CD4-positive, alpha-beta T cell (primary cell): Measurements from ENCODE around the gene RAB25. TPM values are rescaled to one million over a fixed set of nuclear protein-coding genes. Genes with fewer than 3 reads are reported as not detected.
A peak's percentile ranks its signal among the peaks of the same experiment; 100 is the strongest.

Experiments used
- ATAC-seq: fragments of 200-7000 bp; cut with Tn5 transposase; one replicate; pipeline ENCODE4 v1.10.0; 2022; ENCODE audit warnings: mild to moderate bottlenecking; ENCODE audit not compliant: poor library complexity
- CTCF ChIA-PET: fragments of 350-600 bp; sonication (Branson Sonifier 250); formaldehyde crosslinking; loops from one replicate; lab custom pipeline; 2021; ENCODE audit warnings: antibody characterized with exemption, inconsistent platforms; lab: Charles Lee
- POLR2A ChIA-PET: fragments of 350-600 bp; sonication (Branson Sonifier 250); formaldehyde crosslinking; loops from one replicate; lab custom pipeline; 2021; ENCODE audit warnings: antibody characterized with exemption, inconsistent platforms; lab: Charles Lee
- DNase-seq, 14 experiments: peaks; one replicate each; pipeline ENCODE4 v3.0.0-alpha.2; 2013 to 2020; ENCODE audit warnings: mixed read lengths in 2 of 14
- H3K27ac ChIP-seq, 2 donors: one replicate each; pipeline versions ENCODE4 v1.5.1 to v1.7.0; 2013; ENCODE audit warnings: low read length in 2 of 2, low read depth in 1 of 2, mild to moderate bottlenecking in 1 of 2
- H3K27me3 ChIP-seq, 2 experiments: 1 replicate in 1 of 2; 2 replicates in 1 of 2; pipeline versions ENCODE4 v1.6.1 to v1.7.0; 2013; ENCODE audit warnings: low read length in 2 of 2, control low read depth in 1 of 2, mild to moderate bottlenecking in 1 of 2, moderate library complexity in 1 of 2; ENCODE audit not compliant: insufficient read depth in 2 of 2, control insufficient read depth in 1 of 2
- H3K36me3 ChIP-seq: one replicate; pipeline ENCODE4 v1.6.1; 2013; ENCODE audit warnings: low read length, control low read depth; ENCODE audit not compliant: insufficient read depth
- H3K4me1 ChIP-seq: one replicate; pipeline ENCODE4 v1.6.1; 2013; ENCODE audit warnings: low read length, control low read depth; ENCODE audit not compliant: insufficient read depth
- H3K4me3 ChIP-seq: one replicate; pipeline ENCODE4 v1.5.1; 2013; ENCODE audit warnings: mild to moderate bottlenecking, low read length, moderate library complexity
- H3K9me3 ChIP-seq, 2 experiments: 1 replicate in 1 of 2; 2 replicates in 1 of 2; pipeline versions ENCODE4 v1.6.1 to v1.7.0; 2013; ENCODE audit warnings: low read length in 2 of 2, mild to moderate bottlenecking in 2 of 2, control low read depth in 1 of 2, moderate library complexity in 1 of 2; ENCODE audit not compliant: control insufficient read depth in 1 of 2, insufficient read depth in 1 of 2
- H3K27ac Mint-ChIP-seq: one replicate; pipeline ENCODE4 v1.8.0; 2020; ENCODE audit warnings: mixed read lengths
- H3K27me3 Mint-ChIP-seq: one replicate; pipeline ENCODE4 v1.8.0; 2021; ENCODE audit warnings: mixed read lengths
- H3K36me3 Mint-ChIP-seq: one replicate; pipeline ENCODE4 v1.8.0; 2021; ENCODE audit warnings: low read depth, mixed read lengths
- H3K4me1 Mint-ChIP-seq: one replicate; pipeline ENCODE4 v1.8.0; 2021; ENCODE audit warnings: low read depth, mixed read lengths
- H3K4me3 Mint-ChIP-seq: one replicate; pipeline ENCODE4 v1.8.0; 2020; ENCODE audit warnings: mild to moderate bottlenecking, mixed read lengths
- H3K9me3 Mint-ChIP-seq: one replicate; pipeline ENCODE4 v1.8.0; 2020; ENCODE audit warnings: mixed read lengths
- intact Hi-C, 2 experiments: fragments of 100-400 bp; cut with DNase I in 1 of 2; cut with micrococcal nuclease in 1 of 2; formaldehyde crosslinking; loops; one replicate each; pipeline versions ENCODE4 v1.15.1 to v1.9.0; 2023 to 2025; cut with DNase I, micrococcal nuclease
- total RNA-seq, 174 experiments: library from RNA in 2 of 174; stranded (reverse) in 2 of 174; gene quantifications; one replicate each; pipeline ENCODE4 v1.2.3 and lab custom pipeline; 2021 to 2026
- TF ChIP-seq, protein P1 (sequence below): fragments of 200-600 bp; IDR thresholded peaks from one replicate; pipeline ENCODE4 v1.8.0; 2022; ENCODE audit warnings: antibody characterized with exemption, mild to moderate bottlenecking

Gene RAB25
- total RNA-seq, 2 experiments from 2014 or later: 0.58 to 1.3 TPM

GRCh38 chr1:156051011-156051725, 9.8 kb upstream of the RAB25 start:
- TF ChIP-seq, protein P1, sequence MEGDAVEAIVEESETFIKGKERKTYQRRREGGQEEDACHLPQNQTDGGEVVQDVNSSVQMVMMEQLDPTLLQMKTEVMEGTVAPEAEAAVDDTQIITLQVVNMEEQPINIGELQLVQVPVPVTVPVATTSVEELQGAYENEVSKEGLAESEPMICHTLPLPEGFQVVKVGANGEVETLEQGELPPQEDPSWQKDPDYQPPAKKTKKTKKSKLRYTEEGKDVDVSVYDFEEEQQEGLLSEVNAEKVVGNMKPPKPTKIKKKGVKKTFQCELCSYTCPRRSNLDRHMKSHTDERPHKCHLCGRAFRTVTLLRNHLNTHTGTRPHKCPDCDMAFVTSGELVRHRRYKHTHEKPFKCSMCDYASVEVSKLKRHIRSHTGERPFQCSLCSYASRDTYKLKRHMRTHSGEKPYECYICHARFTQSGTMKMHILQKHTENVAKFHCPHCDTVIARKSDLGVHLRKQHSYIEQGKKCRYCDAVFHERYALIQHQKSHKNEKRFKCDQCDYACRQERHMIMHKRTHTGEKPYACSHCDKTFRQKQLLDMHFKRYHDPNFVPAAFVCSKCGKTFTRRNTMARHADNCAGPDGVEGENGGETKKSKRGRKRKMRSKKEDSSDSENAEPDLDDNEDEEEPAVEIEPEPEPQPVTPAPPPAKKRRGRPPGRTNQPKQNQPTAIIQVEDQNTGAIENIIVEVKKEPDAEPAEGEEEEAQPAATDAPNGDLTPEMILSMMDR: no peak
- peaks cover 24% of the 10 kb centered on the region for H3K36me3 ChIP-seq
- no peak overlapping the region for H3K4me3 ChIP-seq
- no peak overlapping the region for H3K27ac ChIP-seq
- H3K4me1 ChIP-seq: peaks cover 31% of the 10 kb centered on the region
- Mint-ChIP-seq H3K4me3 (peak overlapping the region; percentile 52), H3K27me3 (no peaks in the 10 kb centered on the region), H3K27ac (no peak overlapping the region), H3K36me3 (peaks cover 40% of the 10 kb centered on the region), H3K4me1 (peaks cover 35% of the 10 kb centered on the region), H3K9me3 (no peaks in the 10 kb centered on the region)
- POLR2A ChIA-PET: interaction anchor here (0.7 kb wide), 1 partner anchor 231 kb away, joined by 3 read pairs; the partner anchor contains the start of gene SMG5
- intact Hi-C loops: loop anchor here (5.0 to 10.0 kb wide), 5 partner anchors 119 to 776 kb away; partner anchors contain the start of genes CLK2 (in 1 of the 2), GON4L (in 1 of the 2), HCN3 (in 1 of the 2) and KHDC4 (in 1 of the 2)
- DNase-seq (no peak), ATAC-seq (no peak)
- CTCF ChIA-PET: interaction anchor here (0.6 kb wide), 1 partner anchor 253 kb away, joined by 3 read pairs; no protein-coding TSS in a partner anchor
- H3K27me3 ChIP-seq: no peaks in the 10 kb centered on the region
- H3K9me3 ChIP-seq: peaks cover 0 to 6% of the 10 kb centered on the region in 2 experiments

DNA sequence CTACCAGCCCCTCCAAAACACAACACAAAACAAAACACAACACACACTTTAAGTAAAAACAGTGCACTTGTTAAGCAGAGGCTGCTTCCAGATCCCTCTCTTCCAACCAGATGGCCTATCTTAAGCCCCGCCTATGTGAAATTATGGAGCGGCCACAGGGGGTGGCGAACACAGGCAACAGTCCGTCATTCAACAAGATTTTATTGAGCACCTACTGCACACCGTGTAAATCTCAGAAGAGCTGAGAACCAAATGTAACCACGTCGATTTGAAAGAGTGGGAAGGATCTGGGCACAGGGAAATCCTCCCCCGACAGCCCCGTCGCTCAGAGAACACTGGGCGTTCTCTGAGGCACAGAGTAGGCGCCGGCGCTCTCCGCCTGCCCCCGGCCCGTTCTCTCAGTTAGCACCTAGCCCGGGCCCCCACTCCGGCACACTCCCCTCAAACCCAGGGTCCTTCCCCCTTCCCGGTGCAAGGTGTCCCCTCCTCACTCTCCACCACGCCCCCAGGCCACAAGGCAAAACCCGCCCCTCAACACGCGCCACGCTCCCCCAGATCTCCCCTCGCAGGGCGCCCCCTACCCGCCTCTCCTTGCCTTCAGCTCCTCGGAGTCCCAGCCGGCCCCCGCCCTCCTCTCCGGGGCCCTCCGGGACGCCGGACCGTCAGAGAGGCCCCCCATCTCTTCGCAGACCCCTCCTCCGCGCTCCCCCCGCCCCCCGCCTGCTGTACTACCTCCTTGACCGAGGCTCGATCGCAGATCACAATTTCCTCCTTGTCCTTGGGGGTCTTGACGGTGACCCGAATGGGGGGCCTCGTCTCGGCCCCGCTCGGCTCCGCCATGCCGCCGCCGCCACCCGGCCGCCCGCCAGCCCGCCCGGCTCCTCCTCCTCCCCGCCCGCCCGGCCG, 7.8 kb upstream of the RAB25 start:
- peaks cover 0 to 6% of the 10 kb centered on the region in 2 experiments for H3K9me3 ChIP-seq
- intact Hi-C loops: loop anchor here (1.0 to 10.0 kb wide), 7 partner anchors 31 to 778 kb away; partner anchors contain the start of genes KHDC4 (in 2 of the 2), CLK2 (in 1 of the 2), GON4L (in 1 of the 2) and HCN3 (in 1 of the 2)
- Mint-ChIP-seq H3K27me3 (no peaks in the 10 kb centered on the region), H3K36me3 (peaks cover 38% of the 10 kb centered on the region), H3K4me3 (peak overlapping the region; percentile 95), H3K4me1 (peaks cover 40% of the 10 kb centered on the region), H3K9me3 (no peaks in the 10 kb centered on the region), H3K27ac (peak overlapping the region; percentile 82)
- peaks cover 24% of the 10 kb centered on the region for H3K36me3 ChIP-seq
- H3K27me3 ChIP-seq: no peaks in the 10 kb centered on the region
- H3K4me1 ChIP-seq: peaks cover 34% of the 10 kb centered on the region
- peak overlapping the region; percentile 91 for H3K4me3 ChIP-seq
- ATAC-seq (peak; percentile 41), DNase-seq (peak; percentile 43 to 85 (median 63))
- TF ChIP-seq, protein P1: peak; percentile 28
- H3K27ac ChIP-seq: peak overlapping the region; percentile 22 to 29
- CTCF ChIA-PET: interaction anchor here (0.6 to 2.2 kb wide), 12 partner anchors 12 to 1315 kb away, joined by 3 to 16 read pairs (median 4); partner anchors contain the start of genes KHDC4, SMG5 and SSR2
- POLR2A ChIA-PET: interaction anchor here (0.5 to 1.3 kb wide), 3 partner anchors 119 to 230 kb away, joined by 3 to 4 read pairs (median 4); partner anchors contain the start of genes KHDC4, PMF1 and SMG5
